ENCODE results near the gene MORN4. TPM values are rescaled to one million over a fixed set of nuclear protein-coding genes. Genes with fewer than 3 reads are reported as not detected.

The MORN4 gene
- total and polyA plus RNA-seq, 2 of the 13 experiments (the other 11 are each of a cell fraction or from before 2014, with no cell fraction given), result 3.4 to 9.1 TPM

DNA sequence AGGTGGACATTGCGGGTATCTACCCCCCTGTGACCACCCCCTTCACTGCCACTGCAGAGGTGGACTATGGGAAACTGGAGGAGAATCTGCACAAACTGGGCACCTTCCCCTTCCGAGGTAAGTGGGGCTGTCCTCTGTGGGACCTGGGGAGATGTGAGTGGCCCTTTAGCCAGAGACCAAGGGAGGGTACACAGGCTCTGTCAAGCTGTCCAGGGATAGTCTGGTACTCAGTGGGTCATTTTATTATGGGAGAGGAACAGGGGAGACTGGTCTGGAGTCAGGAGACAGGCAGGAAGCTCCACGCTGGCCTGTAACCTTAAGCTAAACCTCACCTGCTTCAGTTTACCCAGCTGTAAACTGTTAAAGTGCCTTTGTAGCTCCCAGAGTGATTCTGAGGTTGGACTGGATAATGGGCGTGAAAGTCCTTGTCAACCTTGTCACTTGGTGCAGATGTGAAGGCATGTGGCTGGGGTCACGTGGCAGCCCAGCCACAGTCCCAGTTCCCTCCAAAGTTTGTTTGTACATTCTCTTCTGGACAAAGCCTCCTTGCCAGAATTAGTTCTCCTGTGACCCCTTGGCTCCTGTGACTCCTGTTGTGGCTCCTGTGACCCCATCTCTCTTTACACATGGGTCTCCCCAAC, 48.4 kb downstream of the MORN4 start (continued):
- TF ChIP-seq FOXK2 (IDR thresholded peaks at IDR 0.05) (no peak), SOX13 (IDR thresholded peaks at IDR 0.05) (no peak), SOX13 (CRISPR knock-in tag; conservative IDR thresholded peaks at IDR 0.05 in 1 of 2, IDR thresholded peaks at IDR 0.05 in 1 of 2) (peak in 1 of 2 experiments; percentile 23; a peak in 1 of 4 replicates), THYN1 (CRISPR knock-in tag; IDR thresholded peaks at IDR 0.05; ENCODE audit: borderline replicate concordance, low read depth) (no peak), ZNF589 (CRISPR knock-in tag; conservative IDR thresholded peaks at IDR 0.05) (no peak), CENPX (CRISPR knock-in tag; IDR thresholded peaks at IDR 0.05) (no peak), ZNF841 (CRISPR knock-in tag; IDR thresholded peaks at IDR 0.05; ENCODE audit: borderline replicate concordance) (no peak), IKZF4 (CRISPR knock-in tag; IDR thresholded peaks at IDR 0.05; ENCODE audit: borderline replicate concordance, low read depth, not compliant biosample characterization) (no peak), REXO4 (CRISPR knock-in tag; IDR thresholded peaks at IDR 0.05; ENCODE audit: borderline replicate concordance) (no peak), ZNF276 (CRISPR knock-in tag; IDR thresholded peaks at IDR 0.05; ENCODE audit: low read depth) (no peak), ZNF234 (CRISPR knock-in tag; conservative IDR thresholded peaks at IDR 0.05) (no peak), CREM (IDR thresholded peaks at IDR 0.05) (no peak), CREM (CRISPR knock-in tag; IDR thresholded peaks at IDR 0.05) (no peak), GTF2F1 (IDR thresholded peaks at IDR 0.05; ENCODE audit: low read length) (no peak), ZNF232 (CRISPR knock-in tag; IDR thresholded peaks at IDR 0.05; ENCODE audit: borderline replicate concordance) (peak; percentile 88; the same call in 1 of the 2 replicates), ZBTB42 (CRISPR knock-in tag; IDR thresholded peaks at IDR 0.05) (0 out of 2 replicates have a peak, but pooled peaks have one; percentile 43)
- TF ChIP-seq, protein P1, sequence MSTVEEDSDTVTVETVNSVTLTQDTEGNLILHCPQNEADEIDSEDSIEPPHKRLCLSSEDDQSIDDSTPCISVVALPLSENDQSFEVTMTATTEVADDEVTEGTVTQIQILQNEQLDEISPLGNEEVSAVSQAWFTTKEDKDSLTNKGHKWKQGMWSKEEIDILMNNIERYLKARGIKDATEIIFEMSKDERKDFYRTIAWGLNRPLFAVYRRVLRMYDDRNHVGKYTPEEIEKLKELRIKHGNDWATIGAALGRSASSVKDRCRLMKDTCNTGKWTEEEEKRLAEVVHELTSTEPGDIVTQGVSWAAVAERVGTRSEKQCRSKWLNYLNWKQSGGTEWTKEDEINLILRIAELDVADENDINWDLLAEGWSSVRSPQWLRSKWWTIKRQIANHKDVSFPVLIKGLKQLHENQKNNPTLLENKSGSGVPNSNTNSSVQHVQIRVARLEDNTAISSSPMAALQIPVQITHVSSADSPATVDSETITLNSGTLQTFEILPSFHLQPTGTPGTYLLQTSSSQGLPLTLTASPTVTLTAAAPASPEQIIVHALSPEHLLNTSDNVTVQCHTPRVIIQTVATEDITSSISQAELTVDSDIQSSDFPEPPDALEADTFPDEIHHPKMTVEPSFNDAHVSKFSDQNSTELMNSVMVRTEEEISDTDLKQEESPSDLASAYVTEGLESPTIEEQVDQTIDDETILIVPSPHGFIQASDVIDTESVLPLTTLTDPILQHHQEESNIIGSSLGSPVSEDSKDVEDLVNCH (CRISPR knock-in tag; IDR thresholded peaks at IDR 0.05), result no peak
- TF ChIP-seq, protein P2, sequence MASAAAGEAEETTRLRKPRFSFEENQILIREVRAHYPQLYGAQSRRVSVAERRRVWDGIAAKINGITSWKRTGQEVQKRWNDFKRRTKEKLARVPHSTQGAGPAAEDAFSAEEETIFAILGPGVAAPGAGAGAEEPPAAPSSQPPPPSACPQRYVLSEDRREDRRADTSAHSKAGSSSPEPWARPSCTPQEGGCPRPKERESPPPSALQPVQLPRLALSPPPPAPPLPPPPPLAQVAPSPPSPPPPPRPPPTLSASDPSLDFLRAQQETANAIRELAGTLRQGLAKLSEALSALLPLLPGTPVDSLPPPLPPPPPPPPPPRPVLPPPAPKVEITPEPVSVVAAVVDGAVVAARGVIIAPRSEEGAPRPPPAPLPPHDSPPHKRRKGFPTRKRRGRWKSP (CRISPR knock-in tag; IDR thresholded peaks at IDR 0.05), result 0 out of 2 replicates have a peak, but pooled peaks have one; percentile 26
- TF ChIP-seq, protein P3, sequence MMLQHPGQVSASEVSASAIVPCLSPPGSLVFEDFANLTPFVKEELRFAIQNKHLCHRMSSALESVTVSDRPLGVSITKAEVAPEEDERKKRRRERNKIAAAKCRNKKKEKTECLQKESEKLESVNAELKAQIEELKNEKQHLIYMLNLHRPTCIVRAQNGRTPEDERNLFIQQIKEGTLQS (CRISPR knock-in tag; IDR thresholded peaks at IDR 0.05), result no peak
- TF ChIP-seq, protein P4, sequence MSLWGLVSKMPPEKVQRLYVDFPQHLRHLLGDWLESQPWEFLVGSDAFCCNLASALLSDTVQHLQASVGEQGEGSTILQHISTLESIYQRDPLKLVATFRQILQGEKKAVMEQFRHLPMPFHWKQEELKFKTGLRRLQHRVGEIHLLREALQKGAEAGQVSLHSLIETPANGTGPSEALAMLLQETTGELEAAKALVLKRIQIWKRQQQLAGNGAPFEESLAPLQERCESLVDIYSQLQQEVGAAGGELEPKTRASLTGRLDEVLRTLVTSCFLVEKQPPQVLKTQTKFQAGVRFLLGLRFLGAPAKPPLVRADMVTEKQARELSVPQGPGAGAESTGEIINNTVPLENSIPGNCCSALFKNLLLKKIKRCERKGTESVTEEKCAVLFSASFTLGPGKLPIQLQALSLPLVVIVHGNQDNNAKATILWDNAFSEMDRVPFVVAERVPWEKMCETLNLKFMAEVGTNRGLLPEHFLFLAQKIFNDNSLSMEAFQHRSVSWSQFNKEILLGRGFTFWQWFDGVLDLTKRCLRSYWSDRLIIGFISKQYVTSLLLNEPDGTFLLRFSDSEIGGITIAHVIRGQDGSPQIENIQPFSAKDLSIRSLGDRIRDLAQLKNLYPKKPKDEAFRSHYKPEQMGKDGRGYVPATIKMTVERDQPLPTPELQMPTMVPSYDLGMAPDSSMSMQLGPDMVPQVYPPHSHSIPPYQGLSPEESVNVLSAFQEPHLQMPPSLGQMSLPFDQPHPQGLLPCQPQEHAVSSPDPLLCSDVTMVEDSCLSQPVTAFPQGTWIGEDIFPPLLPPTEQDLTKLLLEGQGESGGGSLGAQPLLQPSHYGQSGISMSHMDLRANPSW (CRISPR knock-in tag; IDR thresholded peaks at IDR 0.05; ENCODE audit: borderline replicate concordance), result 0 out of 2 replicates have a peak, but pooled peaks have one; percentile 51
- TF ChIP-seq, protein P5, sequence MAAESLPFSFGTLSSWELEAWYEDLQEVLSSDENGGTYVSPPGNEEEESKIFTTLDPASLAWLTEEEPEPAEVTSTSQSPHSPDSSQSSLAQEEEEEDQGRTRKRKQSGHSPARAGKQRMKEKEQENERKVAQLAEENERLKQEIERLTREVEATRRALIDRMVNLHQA (CRISPR knock-in tag; IDR thresholded peaks at IDR 0.05), result no peak

Measured in HepG2 (cell line).